Ovary (tissue), 3 donors: ENCODE data around the gene BAHCC1.

ENCODE experiments used
- EP300 ChIP-seq: sonication (generic); formaldehyde crosslinking; IDR thresholded peaks from one replicate; pipeline ENCODE4 v1.6.1; 2017; ENCODE audit warnings: antibody characterized with exemption
- POLR2A ChIP-seq: fragments of 450-650 bp; IDR thresholded peaks from one replicate; pipeline ENCODE4 v1.6.1; 2017; ENCODE audit warnings: antibody characterized with exemption, mild to moderate bottlenecking, moderate library complexity
- TF ChIP-seq, protein P1 (sequence below), 3 donors: fragments of 450-650 bp in 2 of 3; fragments of 200-600 bp in 1 of 3; IDR thresholded peaks; one replicate each; pipeline versions ENCODE4 v1.5.1 to v1.8.0; 2016 to 2022; ENCODE audit warnings: antibody characterized with exemption in 3 of 3, mild to moderate bottlenecking in 1 of 3
- donor health status: DM: no; HTN: no; CAD: no.

DNA sequence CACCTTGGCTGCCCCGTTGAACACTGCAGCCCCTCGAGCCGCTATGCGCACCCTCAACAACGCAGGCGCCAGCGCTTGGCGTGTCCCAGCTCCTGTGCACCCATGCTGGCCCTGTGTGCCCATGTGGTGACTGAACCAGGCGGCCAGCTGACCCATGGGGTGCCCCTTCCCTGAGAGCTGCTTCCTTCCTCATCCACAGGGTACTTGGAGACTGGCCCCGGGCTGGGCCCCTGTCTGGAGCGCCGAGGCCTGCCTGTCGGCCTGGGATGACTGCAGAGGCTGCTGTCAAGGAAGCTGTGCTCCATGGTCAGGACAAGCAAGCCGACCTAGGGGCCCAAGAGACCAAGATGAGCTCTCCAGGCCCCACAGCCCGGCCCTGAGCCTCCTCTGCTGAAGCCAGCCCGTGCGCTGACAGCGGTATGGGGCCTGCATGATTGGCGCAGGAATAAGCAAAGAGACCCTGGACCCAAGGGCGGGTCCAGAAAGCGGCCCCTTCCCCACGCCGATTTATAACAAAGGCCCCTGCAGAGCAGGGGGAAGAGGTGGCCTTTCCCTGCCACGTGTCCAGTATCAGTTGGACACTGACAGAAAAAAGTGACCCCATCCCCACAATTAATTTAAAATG, 21.6 kb upstream of the BAHCC1 start:
- TF ChIP-seq, protein P1, sequence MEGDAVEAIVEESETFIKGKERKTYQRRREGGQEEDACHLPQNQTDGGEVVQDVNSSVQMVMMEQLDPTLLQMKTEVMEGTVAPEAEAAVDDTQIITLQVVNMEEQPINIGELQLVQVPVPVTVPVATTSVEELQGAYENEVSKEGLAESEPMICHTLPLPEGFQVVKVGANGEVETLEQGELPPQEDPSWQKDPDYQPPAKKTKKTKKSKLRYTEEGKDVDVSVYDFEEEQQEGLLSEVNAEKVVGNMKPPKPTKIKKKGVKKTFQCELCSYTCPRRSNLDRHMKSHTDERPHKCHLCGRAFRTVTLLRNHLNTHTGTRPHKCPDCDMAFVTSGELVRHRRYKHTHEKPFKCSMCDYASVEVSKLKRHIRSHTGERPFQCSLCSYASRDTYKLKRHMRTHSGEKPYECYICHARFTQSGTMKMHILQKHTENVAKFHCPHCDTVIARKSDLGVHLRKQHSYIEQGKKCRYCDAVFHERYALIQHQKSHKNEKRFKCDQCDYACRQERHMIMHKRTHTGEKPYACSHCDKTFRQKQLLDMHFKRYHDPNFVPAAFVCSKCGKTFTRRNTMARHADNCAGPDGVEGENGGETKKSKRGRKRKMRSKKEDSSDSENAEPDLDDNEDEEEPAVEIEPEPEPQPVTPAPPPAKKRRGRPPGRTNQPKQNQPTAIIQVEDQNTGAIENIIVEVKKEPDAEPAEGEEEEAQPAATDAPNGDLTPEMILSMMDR (IDR thresholded peaks at IDR 0.05), result no peak
- TF ChIP-seq POLR2A (no peak), EP300 (no peak)
